ENCODE measurements around the gene OLFM4.

DNA sequence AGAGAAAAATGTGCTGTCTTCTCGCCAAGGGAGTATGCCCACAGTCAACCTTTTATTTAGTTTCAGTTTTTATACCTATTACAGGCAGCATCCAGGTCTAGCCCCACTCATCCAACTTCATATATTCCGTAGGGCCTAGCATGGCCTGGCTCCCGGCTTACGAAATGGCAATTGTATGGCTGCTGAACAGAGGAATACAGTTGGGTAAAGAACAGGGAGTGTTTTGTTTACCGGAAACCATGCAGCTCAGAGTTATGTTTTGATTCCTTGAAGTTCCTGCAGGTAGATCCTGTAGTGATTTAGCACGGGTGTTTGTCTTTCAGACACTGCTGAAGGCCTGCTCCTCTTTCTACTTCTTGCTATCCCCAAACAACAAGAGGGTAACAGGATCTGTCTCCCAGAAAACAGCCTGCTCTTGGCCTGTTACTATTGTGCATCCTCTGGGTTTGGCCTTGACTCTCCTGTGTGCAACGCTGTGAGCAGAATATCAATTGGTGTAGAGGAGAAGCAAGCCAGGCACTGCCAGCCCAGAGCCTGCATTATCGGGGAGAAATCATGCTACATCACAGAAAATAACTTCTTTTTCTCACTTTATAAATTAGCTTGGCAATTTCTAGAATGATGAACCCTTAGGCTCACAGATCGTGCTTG lies 32.4 kb downstream of the OLFM4 start:
- TF ChIP-seq, protein P1, sequence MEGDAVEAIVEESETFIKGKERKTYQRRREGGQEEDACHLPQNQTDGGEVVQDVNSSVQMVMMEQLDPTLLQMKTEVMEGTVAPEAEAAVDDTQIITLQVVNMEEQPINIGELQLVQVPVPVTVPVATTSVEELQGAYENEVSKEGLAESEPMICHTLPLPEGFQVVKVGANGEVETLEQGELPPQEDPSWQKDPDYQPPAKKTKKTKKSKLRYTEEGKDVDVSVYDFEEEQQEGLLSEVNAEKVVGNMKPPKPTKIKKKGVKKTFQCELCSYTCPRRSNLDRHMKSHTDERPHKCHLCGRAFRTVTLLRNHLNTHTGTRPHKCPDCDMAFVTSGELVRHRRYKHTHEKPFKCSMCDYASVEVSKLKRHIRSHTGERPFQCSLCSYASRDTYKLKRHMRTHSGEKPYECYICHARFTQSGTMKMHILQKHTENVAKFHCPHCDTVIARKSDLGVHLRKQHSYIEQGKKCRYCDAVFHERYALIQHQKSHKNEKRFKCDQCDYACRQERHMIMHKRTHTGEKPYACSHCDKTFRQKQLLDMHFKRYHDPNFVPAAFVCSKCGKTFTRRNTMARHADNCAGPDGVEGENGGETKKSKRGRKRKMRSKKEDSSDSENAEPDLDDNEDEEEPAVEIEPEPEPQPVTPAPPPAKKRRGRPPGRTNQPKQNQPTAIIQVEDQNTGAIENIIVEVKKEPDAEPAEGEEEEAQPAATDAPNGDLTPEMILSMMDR (IDR thresholded peaks at IDR 0.05; ENCODE audit: extremely low read depth in 1 of 2, insufficient read depth in 1 of 2, low read depth in 1 of 2, low read length in 2 of 2), result no peak
- no peak for TF ChIP-seq POLR2AphosphoS5 (IDR thresholded peaks at IDR 0.05; ENCODE audit: insufficient read depth, low read depth, low read length)
- TF ChIP-seq FOS (IDR thresholded peaks at IDR 0.05; ENCODE audit: borderline replicate concordance, insufficient read depth, low read length), result no peak

Measured in endothelial cell of umbilical vein (primary cell).